Measurements from ENCODE around the gene FAM131B.

- no peak for TF ChIP-seq CTCF (IDR thresholded peaks at IDR 0.05)
- no peak for TF ChIP-seq POLR2A (IDR thresholded peaks at IDR 0.05)
These were observed 29.2 kb upstream of the FAM131B start for GRCh38 chr7:143391462-143392404.

Measured in adrenal gland (tissue), 5 donors.